Fibroblast of pulmonary artery (primary cell): ENCODE data around the gene NOL7.

ENCODE experiments used
- DNase-seq: peaks from one replicate; pipeline ENCODE4 v3.0.0-alpha.2; 2010; ENCODE audit warnings: low read depth
- H3K4me3 ChIP-seq: replicated peaks from 2 replicates; pipeline ENCODE4 v1.5.1; 2011; ENCODE audit warnings: low read depth, mild to moderate bottlenecking, control low read depth, low read length, moderate library complexity
- TF ChIP-seq, protein P1 (sequence below): IDR thresholded peaks from 2 replicates; pipeline ENCODE4 v1.5.1; 2011; ENCODE audit warnings: mild to moderate bottlenecking, control low read depth, low read length, inconsistent platforms; ENCODE audit errors: missing control alignments

Gene NOL7

GRCh38 chr6:13660273-13660672 lies 45.1 kb downstream of the NOL7 start:
- TF ChIP-seq, protein P1, sequence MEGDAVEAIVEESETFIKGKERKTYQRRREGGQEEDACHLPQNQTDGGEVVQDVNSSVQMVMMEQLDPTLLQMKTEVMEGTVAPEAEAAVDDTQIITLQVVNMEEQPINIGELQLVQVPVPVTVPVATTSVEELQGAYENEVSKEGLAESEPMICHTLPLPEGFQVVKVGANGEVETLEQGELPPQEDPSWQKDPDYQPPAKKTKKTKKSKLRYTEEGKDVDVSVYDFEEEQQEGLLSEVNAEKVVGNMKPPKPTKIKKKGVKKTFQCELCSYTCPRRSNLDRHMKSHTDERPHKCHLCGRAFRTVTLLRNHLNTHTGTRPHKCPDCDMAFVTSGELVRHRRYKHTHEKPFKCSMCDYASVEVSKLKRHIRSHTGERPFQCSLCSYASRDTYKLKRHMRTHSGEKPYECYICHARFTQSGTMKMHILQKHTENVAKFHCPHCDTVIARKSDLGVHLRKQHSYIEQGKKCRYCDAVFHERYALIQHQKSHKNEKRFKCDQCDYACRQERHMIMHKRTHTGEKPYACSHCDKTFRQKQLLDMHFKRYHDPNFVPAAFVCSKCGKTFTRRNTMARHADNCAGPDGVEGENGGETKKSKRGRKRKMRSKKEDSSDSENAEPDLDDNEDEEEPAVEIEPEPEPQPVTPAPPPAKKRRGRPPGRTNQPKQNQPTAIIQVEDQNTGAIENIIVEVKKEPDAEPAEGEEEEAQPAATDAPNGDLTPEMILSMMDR = no peak
- no peak overlapping the region for H3K4me3 ChIP-seq
- no peak for DNase-seq

DNA sequence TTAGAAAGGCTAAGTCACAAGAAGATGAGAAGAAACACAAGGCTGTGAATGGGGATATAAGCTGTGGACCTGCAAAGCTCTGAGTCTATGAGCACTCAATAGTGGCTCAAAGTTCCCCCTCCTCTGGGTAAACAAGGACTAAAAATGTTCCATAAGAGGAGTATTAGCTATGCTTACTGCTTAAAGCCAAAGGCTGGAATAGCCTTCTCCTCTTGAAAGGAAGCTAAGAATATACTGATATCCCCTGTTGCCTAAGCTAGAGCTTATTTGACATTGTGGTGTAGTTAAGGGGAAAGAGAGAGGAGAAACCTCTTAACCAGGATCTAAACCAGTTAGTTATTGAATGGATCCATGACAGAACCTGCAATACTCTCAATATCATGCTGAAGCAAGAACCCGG lies 45.8 kb downstream of the NOL7 start:
- no peak overlapping the region for H3K4me3 ChIP-seq
- TF ChIP-seq, protein P1 = no peak
- no peak for DNase-seq

DNA sequence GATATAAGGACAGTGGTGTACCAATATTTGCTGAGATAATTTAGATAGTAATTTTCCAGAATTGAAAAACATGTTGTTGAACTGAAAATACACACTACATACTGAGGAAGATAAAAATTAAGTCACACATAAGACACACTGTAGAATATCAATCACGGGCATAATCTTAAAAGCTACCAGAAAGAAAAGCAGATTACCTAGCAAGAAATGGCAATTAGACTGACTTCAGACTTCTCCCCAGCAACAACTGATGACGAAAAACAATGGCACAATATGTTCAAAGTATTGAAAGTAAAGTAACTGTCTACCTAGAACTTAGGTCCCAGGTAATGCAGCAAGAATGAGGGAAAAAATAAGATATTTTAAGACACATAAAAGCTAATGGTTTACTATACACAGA lies 46.5 kb downstream of the NOL7 start:
- TF ChIP-seq, protein P1 = no peak
- no peak for DNase-seq
- H3K4me3 ChIP-seq = no peak overlapping the region

GRCh38 chr6:13662651-13663334 lies 47.7 kb downstream of the NOL7 start:
- H3K4me3 ChIP-seq = no peak overlapping the region
- DNase-seq = no peak
- TF ChIP-seq, protein P1 = no peak

GRCh38 chr6:13663986-13664385 lies 48.9 kb downstream of the NOL7 start:
- H3K4me3 ChIP-seq = no peak overlapping the region
- no peak for DNase-seq
- TF ChIP-seq, protein P1 = no peak

DNA sequence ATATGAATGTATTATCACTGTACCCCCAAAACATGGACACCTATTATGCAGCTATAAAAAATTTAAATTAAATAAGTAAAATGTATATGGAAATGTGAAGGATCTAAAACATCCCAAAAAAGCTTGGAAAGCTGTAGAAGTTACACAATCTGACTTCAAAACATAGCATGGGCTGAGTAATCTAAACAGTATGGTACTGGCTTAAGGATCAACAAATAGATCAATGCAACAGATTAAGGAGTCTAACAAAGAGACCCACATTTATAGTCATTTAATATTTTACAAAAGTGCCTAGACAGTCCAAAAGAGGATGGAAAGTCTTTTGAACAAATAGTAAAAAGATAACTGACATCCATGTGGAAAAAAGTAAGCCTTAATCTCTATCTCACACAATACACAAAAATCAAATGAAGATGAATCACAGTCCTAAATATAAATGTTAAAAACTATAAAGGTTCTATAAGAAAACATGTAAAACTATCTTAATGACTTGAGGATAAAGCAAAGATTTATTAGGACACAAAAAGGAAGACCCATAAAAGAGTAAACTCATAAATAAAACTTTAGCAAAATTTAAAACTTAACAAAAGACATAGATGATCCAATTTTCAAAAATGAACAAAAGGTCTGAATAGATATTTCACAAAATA lies 49.7 kb downstream of the NOL7 start:
- no peak overlapping the region for H3K4me3 ChIP-seq
- DNase-seq = peak; percentile 39
- TF ChIP-seq, protein P1 = no peak
